HG03469 (cell line): ENCODE data around the gene ZBTB16.

Experiments used
- ATAC-seq: cut with Tn5 transposase; IDR thresholded peaks from one replicate; pipeline ENCODE4 v1.9.1; 2021; ENCODE audit warnings: mild to moderate bottlenecking, moderate library complexity, moderate number of reproducible peaks; ENCODE audit not compliant: unreplicated experiment

Gene ZBTB16

DNA sequence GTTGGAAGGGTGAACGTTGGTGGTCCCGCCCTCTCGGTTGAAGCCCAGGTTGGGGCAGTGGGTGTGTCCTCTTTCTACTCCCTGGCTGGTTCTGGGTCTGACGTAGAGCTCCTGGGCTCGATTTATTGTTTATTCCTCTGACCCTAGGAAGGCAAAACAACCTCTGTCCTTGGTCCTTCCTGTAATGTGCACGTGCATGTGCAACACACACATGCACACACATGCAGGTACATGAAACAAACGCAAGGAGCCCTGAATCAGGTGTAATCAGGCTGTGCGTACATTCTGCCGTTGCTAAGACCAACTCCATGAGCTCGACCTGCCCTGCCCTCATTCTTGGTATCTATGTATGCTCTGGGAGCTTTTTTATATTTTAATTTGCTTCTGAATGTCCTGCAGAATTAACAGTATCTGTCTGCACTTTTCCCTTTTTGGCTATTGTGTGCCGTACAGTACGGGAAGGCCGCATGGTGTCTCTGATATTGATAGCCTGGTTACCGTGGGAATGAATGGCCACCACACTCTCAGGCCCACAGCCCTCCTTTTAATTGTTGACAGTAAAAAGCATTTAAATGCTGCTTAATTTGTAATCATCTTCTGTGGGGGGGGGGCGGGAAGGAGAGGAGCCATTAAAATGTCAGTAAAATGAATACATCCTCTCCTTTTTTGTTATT is 170.7 kb downstream of the ZBTB16 start:
- ATAC-seq = no peak

- no peak for ATAC-seq
Measured at GRCh38 chr11:114232400-114233059, 173.0 kb downstream of the ZBTB16 start.

DNA sequence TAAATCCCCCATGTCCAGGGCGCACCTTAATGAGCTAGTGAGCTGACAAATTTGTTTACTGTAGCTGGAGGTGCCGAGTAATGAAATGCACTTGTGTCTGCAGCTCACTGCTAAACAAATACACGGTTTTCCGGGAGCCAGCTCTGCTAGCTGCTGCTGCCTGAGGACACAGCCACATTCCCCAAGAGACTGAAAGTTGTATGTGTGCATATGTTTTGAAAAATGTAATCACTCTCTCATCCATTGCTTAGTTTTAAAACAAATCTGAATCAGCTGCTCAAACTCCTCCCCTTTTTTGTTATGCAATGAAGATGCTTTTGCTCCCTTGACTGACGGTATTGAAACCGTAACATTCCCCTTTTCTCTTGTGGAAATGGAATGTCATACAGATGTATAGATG is 174.2 kb downstream of the ZBTB16 start:
- no peak for ATAC-seq

DNA sequence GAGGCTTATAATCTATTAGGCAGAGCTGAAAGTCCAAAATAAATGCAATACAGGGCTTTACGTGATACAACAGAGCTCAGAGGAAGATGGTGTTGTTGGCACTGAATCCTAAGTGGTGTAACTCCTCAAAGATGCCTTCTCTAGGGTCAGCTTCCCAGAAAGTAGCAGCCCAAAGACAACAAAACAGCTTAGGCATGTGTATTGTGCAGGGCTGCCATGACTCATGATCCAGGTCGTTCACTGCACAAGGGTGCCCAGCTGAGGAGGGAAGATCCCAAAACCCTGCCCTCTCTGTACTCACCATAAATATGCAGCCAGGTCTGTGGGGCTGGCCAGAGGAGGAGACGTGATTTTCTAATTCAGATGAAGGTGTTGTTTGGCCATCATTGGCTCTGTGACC is 177.3 kb downstream of the ZBTB16 start:
- no peak for ATAC-seq

GRCh38 chr11:114237321-114238280 is 178.1 kb downstream of the ZBTB16 start:
- no peak for ATAC-seq

DNA sequence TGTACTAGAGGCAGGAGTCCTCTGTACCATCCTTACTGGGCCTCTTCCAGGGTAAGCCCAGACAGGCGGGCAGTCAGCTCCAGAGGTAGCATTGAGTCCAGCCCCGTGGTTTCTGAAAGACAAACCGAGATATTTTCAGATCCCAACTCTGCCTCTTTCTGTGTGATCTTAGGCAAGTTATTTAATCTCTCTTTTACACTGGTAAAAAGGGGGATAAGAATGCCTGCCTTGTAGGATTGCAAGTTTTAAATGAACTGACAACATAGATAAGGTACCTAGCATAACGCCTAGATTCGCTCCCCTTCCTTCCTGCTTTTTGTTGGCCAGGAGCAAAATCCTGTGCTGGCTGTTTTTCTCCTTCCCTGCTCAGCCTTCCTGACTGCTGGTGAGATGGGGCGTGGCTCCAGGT is 180.2 kb downstream of the ZBTB16 start:
- no peak for ATAC-seq

GRCh38 chr11:114242032-114242431 is 182.5 kb downstream of the ZBTB16 start:
- no peak for ATAC-seq

DNA sequence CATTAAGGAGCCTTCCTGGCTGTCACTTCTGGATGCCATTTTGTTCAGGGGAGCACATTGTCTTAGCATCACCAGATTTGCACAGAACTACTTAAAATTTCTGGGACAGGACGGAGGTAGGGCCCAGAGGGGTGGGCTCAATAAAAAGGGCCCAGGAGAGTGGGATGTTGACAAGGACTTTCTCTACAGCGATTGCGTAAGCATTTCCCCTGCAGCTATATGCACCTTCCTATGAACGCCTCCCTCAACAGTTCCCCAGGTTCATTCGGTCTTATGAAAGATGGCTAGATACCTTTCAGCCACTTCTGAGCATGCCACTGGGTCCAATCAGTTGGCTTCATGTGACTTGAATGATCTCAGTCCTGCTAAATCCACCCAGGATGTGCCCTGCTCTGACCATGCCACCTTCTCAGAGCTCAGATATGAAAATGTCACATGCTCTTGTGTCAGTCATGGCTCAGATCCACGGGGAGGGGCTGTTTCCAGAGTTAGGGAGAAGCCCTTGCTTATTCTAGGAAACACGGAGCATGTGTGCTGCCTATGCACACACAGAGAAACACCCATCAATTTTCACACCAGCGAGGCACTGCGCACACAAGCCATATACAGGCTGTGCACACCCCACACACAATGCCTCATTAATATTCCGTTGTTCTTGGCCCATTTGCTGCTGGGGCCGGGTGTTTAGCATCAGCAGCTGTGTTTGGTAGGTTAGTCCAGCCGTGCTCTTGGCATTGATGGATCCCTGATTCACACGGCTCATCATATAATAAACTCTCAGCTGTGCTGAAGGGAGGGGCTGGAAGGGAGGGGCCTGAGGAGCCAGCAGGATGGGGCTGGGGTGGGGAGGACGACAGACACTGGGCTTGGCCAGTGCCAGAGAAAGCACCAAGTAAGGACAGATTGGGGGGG is 184.2 kb downstream of the ZBTB16 start:
- no peak for ATAC-seq

- no peak for ATAC-seq
Measured at GRCh38 chr11:114244726-114245394, 185.3 kb downstream of the ZBTB16 start.

GRCh38 chr11:114246321-114247069 is 187.0 kb downstream of the ZBTB16 start:
- no peak for ATAC-seq

DNA sequence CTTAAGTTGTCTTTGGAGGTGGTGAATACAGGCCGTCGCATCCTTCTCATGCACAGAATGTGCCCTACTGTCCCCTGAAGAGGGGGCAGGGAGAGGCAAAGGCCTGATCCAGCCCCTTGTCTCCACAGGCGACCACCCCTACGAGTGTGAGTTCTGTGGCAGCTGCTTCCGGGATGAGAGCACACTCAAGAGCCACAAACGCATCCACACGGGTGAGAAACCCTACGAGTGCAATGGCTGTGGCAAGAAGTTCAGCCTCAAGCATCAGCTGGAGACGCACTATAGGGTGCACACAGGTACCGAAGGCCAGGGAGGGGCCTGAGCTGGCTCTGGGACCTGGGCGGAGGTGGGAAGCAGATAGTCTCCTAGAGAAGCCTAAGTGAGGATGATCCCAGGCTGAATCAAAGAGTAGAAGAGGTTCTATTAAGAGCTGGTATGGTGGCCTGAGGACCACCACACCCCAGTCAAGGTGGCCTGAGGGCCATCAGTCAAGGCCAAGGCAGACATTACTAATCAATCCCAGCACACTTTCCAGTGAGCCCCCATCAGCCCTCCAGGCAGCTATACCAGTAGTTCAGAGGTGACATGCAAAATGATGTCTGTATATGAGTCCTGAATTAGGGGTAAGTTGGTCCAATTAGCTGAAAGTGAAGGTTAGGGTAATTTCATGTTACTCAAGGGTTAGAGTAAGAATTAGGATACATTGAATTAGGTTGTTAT is 187.7 kb downstream of the ZBTB16 start:
- ATAC-seq = no peak

DNA sequence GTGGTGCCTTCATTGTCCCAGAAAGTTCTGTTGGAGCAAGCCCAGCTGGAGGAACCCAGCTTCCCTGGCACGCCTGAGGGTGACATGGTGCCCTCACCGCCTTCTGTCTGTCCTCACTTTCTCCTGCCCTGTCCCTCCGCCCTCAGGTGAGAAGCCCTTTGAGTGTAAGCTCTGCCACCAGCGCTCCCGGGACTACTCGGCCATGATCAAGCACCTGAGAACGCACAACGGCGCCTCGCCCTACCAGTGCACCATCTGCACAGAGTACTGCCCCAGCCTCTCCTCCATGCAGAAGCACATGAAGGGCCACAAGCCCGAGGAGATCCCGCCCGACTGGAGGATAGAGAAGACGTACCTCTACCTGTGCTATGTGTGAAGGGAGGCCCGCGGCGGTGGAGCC is 190.7 kb downstream of the ZBTB16 start:
- no peak for ATAC-seq

DNA sequence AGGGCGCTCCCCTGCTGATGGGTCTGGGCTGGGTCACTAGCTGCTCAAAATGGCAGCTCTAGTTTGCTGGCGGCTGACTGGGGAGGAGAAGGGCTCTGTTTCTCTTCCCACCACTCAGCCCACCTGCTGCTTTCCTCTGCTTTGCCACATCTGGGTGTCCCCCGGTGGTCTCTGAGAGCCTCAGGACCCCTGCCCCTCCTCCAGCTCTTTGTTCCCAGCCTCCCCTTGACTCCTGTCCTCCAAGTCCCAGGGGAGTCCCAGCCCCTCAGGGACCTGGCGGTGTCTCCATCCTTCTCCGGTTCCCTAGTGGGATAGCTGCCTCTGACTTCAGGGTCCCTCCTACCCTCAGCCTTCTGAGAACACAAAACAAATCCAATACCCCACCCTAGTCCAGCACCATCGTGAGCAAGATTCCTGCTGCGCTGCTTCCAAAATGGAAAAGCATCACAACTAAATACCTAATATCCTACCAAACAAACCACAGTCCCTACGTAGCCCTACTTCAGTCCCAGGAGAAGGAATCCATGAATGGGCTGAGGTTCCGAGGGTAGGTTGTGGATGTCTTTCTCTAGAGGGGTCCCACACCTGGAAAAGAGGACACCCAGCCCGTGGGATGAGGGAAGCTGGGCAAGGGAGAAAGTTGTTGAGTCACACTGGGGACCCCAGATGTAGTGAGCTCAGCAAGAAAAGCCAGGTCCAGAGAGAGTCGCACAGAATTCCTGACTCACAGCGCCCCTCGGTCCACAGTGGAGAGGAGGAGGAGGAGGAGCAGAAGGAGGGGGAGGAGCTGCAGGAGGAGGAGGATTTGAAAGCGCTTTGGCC is 191.7 kb downstream of the ZBTB16 start:
- no peak for ATAC-seq

- ATAC-seq = no peak
Measured at GRCh38 chr11:114251815-114252337, 192.4 kb downstream of the ZBTB16 start.

- no peak for ATAC-seq
Measured at GRCh38 chr11:114252767-114253166, 193.3 kb downstream of the ZBTB16 start.

DNA sequence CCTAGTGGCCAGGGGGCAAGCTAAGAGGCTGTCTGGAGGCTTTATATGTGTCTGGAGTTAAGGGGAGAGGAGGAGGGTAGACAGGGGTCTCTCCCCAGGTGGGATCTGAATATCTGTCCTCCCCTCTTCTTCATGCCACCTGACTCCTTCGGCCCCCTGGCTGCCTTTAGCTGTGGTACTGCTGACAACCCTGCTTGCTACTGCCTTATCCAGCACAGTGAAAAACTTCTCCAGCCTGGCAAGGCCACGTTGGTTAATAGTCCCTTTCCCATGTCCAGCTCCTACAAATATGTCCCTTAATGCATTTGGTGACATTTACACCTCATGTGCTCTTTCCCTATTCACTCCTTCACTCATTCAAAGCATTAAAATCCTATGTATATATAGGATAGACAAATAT is 194.3 kb downstream of the ZBTB16 start:
- ATAC-seq = no peak

DNA sequence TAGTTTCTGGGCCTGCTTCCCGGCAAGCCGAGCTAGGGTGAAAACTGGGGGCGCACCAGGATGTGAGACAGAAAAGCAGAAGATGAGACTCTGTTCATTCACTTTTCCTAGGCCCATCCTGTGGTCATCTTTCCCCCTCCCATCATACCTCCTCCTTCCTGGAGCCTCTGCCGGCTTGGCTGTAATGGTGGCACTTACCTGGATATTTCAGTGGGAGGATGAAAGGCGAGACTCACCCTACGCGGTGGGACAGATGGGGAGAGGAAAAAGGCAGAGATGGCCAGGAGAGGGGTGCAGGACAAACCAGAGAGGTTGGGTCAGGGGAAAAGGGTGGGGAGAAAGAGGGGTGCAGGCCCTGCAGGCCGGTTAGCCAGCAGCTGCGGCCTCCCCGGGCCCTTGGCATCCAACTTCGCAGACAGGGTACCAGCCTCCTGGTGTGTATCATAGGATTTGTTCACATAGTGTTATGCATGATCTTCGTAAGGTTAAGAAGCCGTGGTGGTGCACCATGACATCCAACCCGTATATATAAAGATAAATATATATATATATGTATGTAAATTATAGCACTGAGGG is 195.1 kb downstream of the ZBTB16 start:
- ATAC-seq = no peak
